Lower lobe of right lung (tissue), 2 donors: ENCODE measurements around the gene TRIP11. TPM values are rescaled to one million over a fixed set of nuclear protein-coding genes. Genes with fewer than 3 reads are reported as not detected.
A peak's percentile ranks its signal among the peaks of the same experiment; 100 is the strongest.

Source experiments
- ATAC-seq, 2 donors: fragments of 200-7000 bp; cut with Tn5 transposase; one replicate each; pipeline ENCODE4 v1.9.1; 2020 to 2022; ENCODE audit warnings: mild to moderate bottlenecking in 2 of 2, moderate library complexity in 2 of 2
- DNase-seq: peaks from one replicate; pipeline ENCODE4 v3.0.0-alpha.2; 2020
- H3K27ac ChIP-seq: fragments of 200-600 bp; one replicate; pipeline ENCODE4 v1.8.0; 2022
- H3K27me3 ChIP-seq: fragments of 200-600 bp; one replicate; pipeline ENCODE4 v1.8.0; 2022; ENCODE audit warnings: low read depth
- H3K36me3 ChIP-seq: fragments of 200-600 bp; one replicate; pipeline ENCODE4 v1.8.0; 2022; ENCODE audit warnings: mild to moderate bottlenecking
- H3K4me1 ChIP-seq: fragments of 200-600 bp; one replicate; pipeline ENCODE4 v1.8.0; 2022
- H3K4me3 ChIP-seq: fragments of 200-600 bp; one replicate; pipeline ENCODE4 v1.8.0; 2022; ENCODE audit warnings: mild to moderate bottlenecking
- H3K9me3 ChIP-seq: fragments of 200-600 bp; one replicate; pipeline ENCODE4 v1.8.0; 2022
- CTCF ChIP-seq: fragments of 200-600 bp; IDR thresholded peaks from one replicate; pipeline ENCODE4 v1.8.0; 2022; ENCODE audit warnings: antibody characterized with exemption, mild to moderate bottlenecking
- intact Hi-C: fragments of 100-400 bp; cut with DNase I; formaldehyde crosslinking; loops from one replicate; pipeline ENCODE4 v1.11.0; 2022
- total RNA-seq: library from RNA; stranded (reverse); fragmentation: NEBNext Ultra II Directional; extraction: Animal tissue kit (Norgen Biotek cat#: 25700); gene quantifications from one replicate; pipeline ENCODE4 v1.2.1, GENCODE V29; 2021
- donor health status: DM: no; HTN: yes; CAD: no; lungs with severe emphysema.

TRIP11 gene
- total RNA-seq, 1 donor from 2014 or later, result 62.6 TPM

DNA sequence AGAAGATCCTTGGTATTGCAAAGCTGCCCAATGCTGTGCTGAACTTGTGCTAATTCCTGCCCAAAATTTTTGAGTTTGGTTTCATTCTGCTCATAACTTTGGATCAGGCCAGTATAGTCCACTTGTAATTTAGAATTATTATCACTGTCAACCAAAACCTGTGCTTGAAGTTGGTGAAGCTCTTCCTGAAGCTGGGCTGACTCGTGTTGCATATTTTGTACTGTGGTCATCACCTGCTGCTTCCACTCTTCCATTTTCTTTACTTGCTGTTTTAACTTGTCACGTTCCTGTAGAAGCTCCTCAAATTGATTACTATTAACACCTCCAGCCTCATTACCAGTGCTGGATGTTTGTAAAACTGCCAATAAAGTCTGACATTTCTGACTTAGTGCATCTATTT is 35.8 kb downstream of the TRIP11 start:
- ATAC-seq (no peak), DNase-seq (no peak)
- Histone ChIP-seq H3K9me3 (no peaks in the 10 kb centered on the region), H3K36me3 (peaks cover 54% of the 10 kb centered on the region), H3K27me3 (no peaks in the 10 kb centered on the region), H3K27ac (no peak overlapping the region), H3K4me1 (peaks cover 9% of the 10 kb centered on the region), H3K4me3 (no peak overlapping the region)
- intact Hi-C loops, result no loop called here
- no peak for TF ChIP-seq CTCF

- no peak for DNase-seq
- no peak overlapping the region for H3K27ac ChIP-seq
- intact Hi-C loops, result no loop called here
These were observed 40.9 kb downstream of the TRIP11 start for GRCh38 chr14:91998667-91999570.

DNA sequence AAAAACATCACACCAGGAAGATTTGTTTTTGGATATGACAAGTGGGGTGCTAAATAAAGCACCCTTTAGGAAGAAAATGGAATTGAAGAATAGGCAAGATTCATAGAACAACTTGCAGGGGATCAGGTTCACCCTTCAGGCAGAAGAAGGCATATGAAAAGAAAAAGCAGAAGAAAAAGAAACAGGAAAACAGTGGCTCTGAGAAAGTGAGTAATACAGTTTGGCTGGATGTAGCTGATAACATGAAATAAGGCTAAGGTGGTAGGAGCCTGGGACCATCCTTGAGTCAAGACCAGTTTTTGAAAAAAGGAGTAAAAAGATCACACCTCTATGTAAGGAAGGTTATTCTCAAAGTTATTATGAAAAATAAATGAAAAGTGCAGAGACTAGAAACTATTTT is 42.4 kb downstream of the TRIP11 start:
- no peak for DNase-seq
- no peak for TF ChIP-seq CTCF
- Histone ChIP-seq H3K27ac (no peak overlapping the region), H3K27me3 (no peaks in the 10 kb centered on the region), H3K36me3 (peaks cover 51% of the 10 kb centered on the region), H3K4me3 (no peak overlapping the region), H3K4me1 (peaks cover 33% of the 10 kb centered on the region), H3K9me3 (no peaks in the 10 kb centered on the region)
- peak in 1 of 2 donors; percentile 10 for ATAC-seq
- intact Hi-C loops, result no loop called here

More at GRCh38 chr14:91998667-91999570, 40.9 kb downstream of the TRIP11 start:
- H3K36me3 ChIP-seq, result peaks cover 39% of the 10 kb centered on the region
- ATAC-seq, result no peak
- TF ChIP-seq CTCF, result no peak
- H3K4me1 ChIP-seq, result peaks cover 33% of the 10 kb centered on the region
- H3K27me3 ChIP-seq, result no peaks in the 10 kb centered on the region
- H3K4me3 ChIP-seq, result no peak overlapping the region
- no peaks in the 10 kb centered on the region for H3K9me3 ChIP-seq

GRCh38 chr14:91996948-91997371 is 42.9 kb downstream of the TRIP11 start:
- peak; percentile 93 to 97 for ATAC-seq
- intact Hi-C loops, result no loop called here
- DNase-seq, result no peak
- Histone ChIP-seq H3K4me1 (peaks cover 33% of the 10 kb centered on the region), H3K4me3 (no peak overlapping the region), H3K27ac (no peak overlapping the region), H3K36me3 (peaks cover 57% of the 10 kb centered on the region), H3K27me3 (no peaks in the 10 kb centered on the region), H3K9me3 (no peaks in the 10 kb centered on the region)
- TF ChIP-seq CTCF, result peak; percentile 64

- H3K36me3 ChIP-seq, result peaks cover 61% of the 10 kb centered on the region
- H3K27ac ChIP-seq, result no peak overlapping the region
- TF ChIP-seq CTCF, result no peak
- H3K9me3 ChIP-seq, result no peaks in the 10 kb centered on the region
- H3K4me3 ChIP-seq, result no peak overlapping the region
- intact Hi-C loops, result no loop called here
- H3K27me3 ChIP-seq, result no peaks in the 10 kb centered on the region
- peaks cover 22% of the 10 kb centered on the region for H3K4me1 ChIP-seq
- DNase-seq (no peak), ATAC-seq (no peak)
These were observed 52.7 kb downstream of the TRIP11 start for GRCh38 chr14:91987192-91987591.
